H9 (cell line): ENCODE data around the gene CRNKL1. TPM values are rescaled to one million over a fixed set of nuclear protein-coding genes. Genes with fewer than 3 reads are reported as not detected.

Experiments
- DNase-seq: peaks from one replicate; pipeline ENCODE4 v3.0.0-alpha.2; 2017
- H2AFZ ChIP-seq: one replicate; pipeline ENCODE4 v1.6.1; 2013; ENCODE audit warnings: mild to moderate bottlenecking, low read length, control low read depth, moderate library complexity
- H2AK5ac ChIP-seq: 2 replicates; pipeline ENCODE4 v1.6.1; 2013; ENCODE audit warnings: low read length, control low read depth, mixed read lengths; ENCODE audit not compliant: insufficient read length
- H2BK120ac ChIP-seq: one replicate; pipeline ENCODE4 v1.6.1; 2013; ENCODE audit warnings: low read depth, mild to moderate bottlenecking, low read length, control low read depth, inconsistent platforms; ENCODE audit not compliant: poor library complexity, severe bottlenecking
- H2BK12ac ChIP-seq: 2 replicates; pipeline ENCODE4 v1.6.1; 2013; ENCODE audit warnings: low read length, control low read depth, mixed read lengths, low read depth; ENCODE audit not compliant: insufficient read length
- H2BK15ac ChIP-seq: 2 replicates; pipeline ENCODE4 v1.6.1; 2013; ENCODE audit warnings: low read depth, low read length, control low read depth
- H2BK20ac ChIP-seq: one replicate; pipeline ENCODE4 v1.6.1; 2013; ENCODE audit warnings: low read depth, mild to moderate bottlenecking, low read length, control low read depth, inconsistent platforms; ENCODE audit not compliant: poor library complexity, severe bottlenecking
- H2BK5ac ChIP-seq: 2 replicates; pipeline ENCODE4 v1.6.1; 2013; ENCODE audit warnings: low read length, control low read depth, mixed read lengths; ENCODE audit not compliant: insufficient read length
- H3K14ac ChIP-seq: 2 replicates; pipeline ENCODE4 v1.6.1; 2013; ENCODE audit warnings: low read length, control low read depth; ENCODE audit not compliant: insufficient read depth
- H3K18ac ChIP-seq: 2 replicates; pipeline ENCODE4 v1.6.1; 2013; ENCODE audit warnings: low read depth, mild to moderate bottlenecking, mixed read lengths, low read length, control low read depth; ENCODE audit not compliant: insufficient read length
- H3K23ac ChIP-seq: 2 replicates; pipeline ENCODE4 v1.6.1; 2013; ENCODE audit warnings: low read length, control low read depth, mixed read lengths, low read depth; ENCODE audit not compliant: insufficient read length
- H3K23me2 ChIP-seq: 2 replicates; pipeline ENCODE4 v1.6.1; 2013; ENCODE audit warnings: low read depth, mild to moderate bottlenecking, mixed read lengths, low read length, control low read depth; ENCODE audit not compliant: insufficient read length, poor library complexity, severe bottlenecking
- H3K27ac ChIP-seq: 2 replicates; pipeline ENCODE4 v1.5.1; 2013; ENCODE audit warnings: low read length, control low read depth, mixed read lengths, low read depth; ENCODE audit not compliant: insufficient read length
- H3K27me3 ChIP-seq: 2 replicates; pipeline ENCODE4 v1.6.1; 2013; ENCODE audit warnings: low read length, control low read depth, inconsistent platforms; ENCODE audit not compliant: insufficient read depth
- H3K4ac ChIP-seq: 2 replicates; pipeline ENCODE4 v1.6.1; 2013; ENCODE audit warnings: low read depth, mild to moderate bottlenecking, control low read depth, inconsistent platforms, low read length, moderate library complexity
- H3K4me1 ChIP-seq: 2 replicates; pipeline ENCODE4 v1.6.1; 2013; ENCODE audit warnings: low read length, control low read depth, inconsistent platforms; ENCODE audit not compliant: insufficient read depth
- H3K4me2 ChIP-seq: 2 replicates; pipeline ENCODE4 v1.6.1; 2013; ENCODE audit warnings: low read length, control low read depth, mixed read lengths; ENCODE audit not compliant: insufficient read length, insufficient read depth
- H3K56ac ChIP-seq: 2 replicates; pipeline ENCODE4 v1.6.1; 2013; ENCODE audit warnings: low read depth, mild to moderate bottlenecking, mixed read lengths, low read length, control low read depth; ENCODE audit not compliant: insufficient read length
- H3K79me1 ChIP-seq: 2 replicates; pipeline ENCODE4 v1.6.1; 2013; ENCODE audit warnings: low read depth, mild to moderate bottlenecking, moderate library complexity, low read length, control low read depth, inconsistent platforms; ENCODE audit not compliant: insufficient read depth, poor library complexity, severe bottlenecking
- H3K79me2 ChIP-seq: 2 replicates; pipeline ENCODE4 v1.6.1; 2013; ENCODE audit warnings: low read length, control low read depth, inconsistent platforms; ENCODE audit not compliant: insufficient read depth
- H3K9ac ChIP-seq: 2 replicates; pipeline ENCODE4 v1.6.1; 2013; ENCODE audit warnings: low read length, control low read depth, mixed read lengths; ENCODE audit not compliant: insufficient read length; ENCODE audit errors: extremely low read depth
- H3K9me3 ChIP-seq: one replicate; pipeline ENCODE4 v1.6.1; 2013; ENCODE audit warnings: low read depth, low read length, inconsistent platforms; ENCODE audit not compliant: control insufficient read depth
- H3T11ph ChIP-seq: one replicate; pipeline ENCODE4 v1.6.1; 2013; ENCODE audit warnings: mild to moderate bottlenecking, low read length, control low read depth, inconsistent platforms
- H4K20me1 ChIP-seq: one replicate; pipeline ENCODE4 v1.6.1; 2013; ENCODE audit not compliant: control insufficient read depth, insufficient read length, insufficient read depth
- H4K5ac ChIP-seq: 2 replicates; pipeline ENCODE4 v1.6.1; 2013; ENCODE audit warnings: low read depth, mild to moderate bottlenecking, mixed read lengths, low read length, control low read depth; ENCODE audit not compliant: insufficient read length
- H4K8ac ChIP-seq: replicated peaks from 2 replicates; pipeline ENCODE4 v1.6.1; 2013; ENCODE audit warnings: low read length, control low read depth, mixed read lengths, low read depth; ENCODE audit not compliant: insufficient read length
- H4K91ac ChIP-seq: 2 replicates; pipeline ENCODE4 v1.6.1; 2013; ENCODE audit warnings: low read depth, mild to moderate bottlenecking, moderate library complexity, mixed read lengths, low read length, control low read depth; ENCODE audit not compliant: insufficient read length
- H3K27ac Mint-ChIP-seq, 3 experiments: 2 replicates in 2 of 3; 3 replicates in 1 of 3; pipeline ENCODE4 v1.8.0; 2020 to 2021; ENCODE audit warnings: mixed read lengths in 3 of 3, mild to moderate bottlenecking in 1 of 3, moderate library complexity in 1 of 3
- H3K27me3 Mint-ChIP-seq: 2 replicates; pipeline ENCODE4 v1.8.0; 2021; ENCODE audit warnings: low read depth, mild to moderate bottlenecking, moderate library complexity, mixed read lengths
- H3K36me3 Mint-ChIP-seq, 3 experiments: 2 replicates in 2 of 3; 3 replicates in 1 of 3; pipeline ENCODE4 v1.8.0; 2020 to 2021; ENCODE audit warnings: low read depth in 3 of 3, mixed read lengths in 3 of 3; ENCODE audit not compliant: insufficient read depth in 1 of 3
- H3K4me1 Mint-ChIP-seq, 2 experiments: 2 replicates each; pipeline ENCODE4 v1.8.0; 2020; ENCODE audit warnings: mixed read lengths in 2 of 2
- H3K4me3 Mint-ChIP-seq, 2 experiments: 2 replicates in 1 of 2; 3 replicates in 1 of 2; pipeline ENCODE4 v1.8.0; 2020 to 2021; ENCODE audit warnings: mild to moderate bottlenecking in 2 of 2, mixed read lengths in 2 of 2, moderate library complexity in 1 of 2
- H3K9me3 Mint-ChIP-seq, 2 experiments: 2 replicates in 1 of 2; 3 replicates in 1 of 2; pipeline ENCODE4 v1.8.0; 2020; ENCODE audit warnings: mild to moderate bottlenecking in 2 of 2, mixed read lengths in 2 of 2, moderate library complexity in 1 of 2
- WGBS: extraction: QIAGEN DNeasy Blood & Tissue Kit; methylation state at CpG from one replicate; pipeline ENCODE4 v1.1.7; 2013; ENCODE audit warnings: missing lambda C conversion rate, low lambda C conversion rate, mixed read lengths; ENCODE audit not compliant: insufficient read length; ENCODE audit errors: extremely low coverage; 5-methylcytosine and 5-hydroxymethylcytosine counted together
- total RNA-seq: library from RNA; stranded (reverse); gene quantifications from 2 replicates; pipeline ENCODE4 v1.2.1, GENCODE V29; 2021
- TF ChIP-seq, protein P1 (sequence below): fragments of 200-600 bp; sonication (generic); conservative IDR thresholded peaks from 3 replicates; pipeline ENCODE4 v1.8.0; 2021; ENCODE audit warnings: antibody characterized with exemption, mild to moderate bottlenecking

CRNKL1 gene
- total RNA-seq, 1 experiment from 2014 or later = 30.2 TPM

DNA sequence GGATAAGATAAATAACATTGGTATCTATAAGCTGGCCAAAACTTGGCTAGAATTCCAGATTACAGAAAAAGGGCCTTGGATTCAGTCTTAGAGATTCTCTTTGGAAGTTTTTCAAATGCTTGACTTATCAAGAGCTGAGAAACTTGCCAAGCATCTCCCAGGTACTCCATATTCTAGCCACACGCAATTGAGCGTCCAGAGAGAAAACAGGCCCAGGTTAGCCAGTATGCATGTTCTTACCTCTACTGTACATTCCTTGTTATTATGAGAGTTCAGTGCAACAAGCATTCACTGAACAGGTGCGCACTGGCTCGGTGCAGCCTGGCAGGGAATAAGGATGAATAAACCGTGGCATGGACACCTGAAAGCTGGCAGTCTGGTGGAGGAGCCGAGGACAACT is 13.7 kb downstream of the CRNKL1 start:
- no peak overlapping the region for H2AK5ac ChIP-seq
- H3K79me2 ChIP-seq = no peaks in the 10 kb centered on the region
- Mint-ChIP-seq H3K27me3 (no peaks in the 10 kb centered on the region), H3K4me3 (no peak overlapping the region), H3K27ac (peak overlapping the region in 2 of 3 experiments; percentile 51 to 64; a peak in 1 of 7 replicates), H3K36me3 (peaks cover 25 to 92% (median 79%) of the 10 kb centered on the region in 3 experiments; a peak in 5 of 7 replicates), H3K9me3 (no peaks in the 10 kb centered on the region), H3K4me1 (peaks cover 5% of the 10 kb centered on the region in 2 experiments)
- no CpG with 5 or more reads among the region's 6 CpGs for WGBS
- no peak overlapping the region for H2BK12ac ChIP-seq
- no peak overlapping the region for H3K56ac ChIP-seq
- no peak overlapping the region for H3K23ac ChIP-seq
- TF ChIP-seq, protein P1, sequence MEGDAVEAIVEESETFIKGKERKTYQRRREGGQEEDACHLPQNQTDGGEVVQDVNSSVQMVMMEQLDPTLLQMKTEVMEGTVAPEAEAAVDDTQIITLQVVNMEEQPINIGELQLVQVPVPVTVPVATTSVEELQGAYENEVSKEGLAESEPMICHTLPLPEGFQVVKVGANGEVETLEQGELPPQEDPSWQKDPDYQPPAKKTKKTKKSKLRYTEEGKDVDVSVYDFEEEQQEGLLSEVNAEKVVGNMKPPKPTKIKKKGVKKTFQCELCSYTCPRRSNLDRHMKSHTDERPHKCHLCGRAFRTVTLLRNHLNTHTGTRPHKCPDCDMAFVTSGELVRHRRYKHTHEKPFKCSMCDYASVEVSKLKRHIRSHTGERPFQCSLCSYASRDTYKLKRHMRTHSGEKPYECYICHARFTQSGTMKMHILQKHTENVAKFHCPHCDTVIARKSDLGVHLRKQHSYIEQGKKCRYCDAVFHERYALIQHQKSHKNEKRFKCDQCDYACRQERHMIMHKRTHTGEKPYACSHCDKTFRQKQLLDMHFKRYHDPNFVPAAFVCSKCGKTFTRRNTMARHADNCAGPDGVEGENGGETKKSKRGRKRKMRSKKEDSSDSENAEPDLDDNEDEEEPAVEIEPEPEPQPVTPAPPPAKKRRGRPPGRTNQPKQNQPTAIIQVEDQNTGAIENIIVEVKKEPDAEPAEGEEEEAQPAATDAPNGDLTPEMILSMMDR = no peak
- no peak for DNase-seq
- no peaks in the 10 kb centered on the region; the same call in 1 of the 2 replicates for H3K4me1 ChIP-seq
- H4K20me1 ChIP-seq = no peaks in the 10 kb centered on the region
- no peak overlapping the region for H2BK15ac ChIP-seq
- H3K14ac ChIP-seq = no peak overlapping the region
- H2BK5ac ChIP-seq = no peak overlapping the region
- H3K18ac ChIP-seq = no peak overlapping the region
- H4K8ac ChIP-seq = no peak overlapping the region
- H3K9ac ChIP-seq = no peak overlapping the region
- no peak overlapping the region for H2BK20ac ChIP-seq
- H2BK120ac ChIP-seq = no peak overlapping the region
- no peak overlapping the region for H3K4ac ChIP-seq
- no peaks in the 10 kb centered on the region for H3K79me1 ChIP-seq
- H4K5ac ChIP-seq = no peak overlapping the region
- H4K91ac ChIP-seq = no peak overlapping the region
- H3T11ph ChIP-seq = no peak overlapping the region
- no peaks in the 10 kb centered on the region for H3K9me3 ChIP-seq
- H2AFZ ChIP-seq = no peak overlapping the region
- H3K4me2 ChIP-seq = no peak overlapping the region
- no peaks in the 10 kb centered on the region for H3K27me3 ChIP-seq
- H3K27ac ChIP-seq = no peak overlapping the region
- H3K23me2 ChIP-seq = no peaks in the 10 kb centered on the region
